Stimulated activated CD8-positive, alpha-beta memory T cell treated with anti-CD3 and anti-CD28 coated beads, Interleukin-2, amount 100 ng/mL, for 1 hour (primary cell): ENCODE data around the gene SYNPO2.

Experiments used
- DNase-seq, 2 donors: peaks; one replicate each; pipeline ENCODE4 v3.0.0-alpha.2; 2020; ENCODE audit warnings: low read depth in 2 of 2

Gene SYNPO2, protein sequence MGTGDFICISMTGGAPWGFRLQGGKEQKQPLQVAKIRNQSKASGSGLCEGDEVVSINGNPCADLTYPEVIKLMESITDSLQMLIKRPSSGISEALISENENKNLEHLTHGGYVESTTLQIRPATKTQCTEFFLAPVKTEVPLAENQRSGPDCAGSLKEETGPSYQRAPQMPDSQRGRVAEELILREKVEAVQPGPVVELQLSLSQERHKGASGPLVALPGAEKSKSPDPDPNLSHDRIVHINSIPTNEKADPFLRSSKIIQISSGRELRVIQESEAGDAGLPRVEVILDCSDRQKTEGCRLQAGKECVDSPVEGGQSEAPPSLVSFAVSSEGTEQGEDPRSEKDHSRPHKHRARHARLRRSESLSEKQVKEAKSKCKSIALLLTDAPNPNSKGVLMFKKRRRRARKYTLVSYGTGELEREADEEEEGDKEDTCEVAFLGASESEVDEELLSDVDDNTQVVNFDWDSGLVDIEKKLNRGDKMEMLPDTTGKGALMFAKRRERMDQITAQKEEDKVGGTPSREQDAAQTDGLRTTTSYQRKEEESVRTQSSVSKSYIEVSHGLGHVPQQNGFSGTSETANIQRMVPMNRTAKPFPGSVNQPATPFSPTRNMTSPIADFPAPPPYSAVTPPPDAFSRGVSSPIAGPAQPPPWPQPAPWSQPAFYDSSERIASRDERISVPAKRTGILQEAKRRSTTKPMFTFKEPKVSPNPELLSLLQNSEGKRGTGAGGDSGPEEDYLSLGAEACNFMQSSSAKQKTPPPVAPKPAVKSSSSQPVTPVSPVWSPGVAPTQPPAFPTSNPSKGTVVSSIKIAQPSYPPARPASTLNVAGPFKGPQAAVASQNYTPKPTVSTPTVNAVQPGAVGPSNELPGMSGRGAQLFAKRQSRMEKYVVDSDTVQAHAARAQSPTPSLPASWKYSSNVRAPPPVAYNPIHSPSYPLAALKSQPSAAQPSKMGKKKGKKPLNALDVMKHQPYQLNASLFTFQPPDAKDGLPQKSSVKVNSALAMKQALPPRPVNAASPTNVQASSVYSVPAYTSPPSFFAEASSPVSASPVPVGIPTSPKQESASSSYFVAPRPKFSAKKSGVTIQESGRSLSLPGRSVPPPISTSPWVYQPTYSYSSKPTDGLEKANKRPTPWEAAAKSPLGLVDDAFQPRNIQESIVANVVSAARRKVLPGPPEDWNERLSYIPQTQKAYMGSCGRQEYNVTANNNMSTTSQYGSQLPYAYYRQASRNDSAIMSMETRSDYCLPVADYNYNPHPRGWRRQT

DNA sequence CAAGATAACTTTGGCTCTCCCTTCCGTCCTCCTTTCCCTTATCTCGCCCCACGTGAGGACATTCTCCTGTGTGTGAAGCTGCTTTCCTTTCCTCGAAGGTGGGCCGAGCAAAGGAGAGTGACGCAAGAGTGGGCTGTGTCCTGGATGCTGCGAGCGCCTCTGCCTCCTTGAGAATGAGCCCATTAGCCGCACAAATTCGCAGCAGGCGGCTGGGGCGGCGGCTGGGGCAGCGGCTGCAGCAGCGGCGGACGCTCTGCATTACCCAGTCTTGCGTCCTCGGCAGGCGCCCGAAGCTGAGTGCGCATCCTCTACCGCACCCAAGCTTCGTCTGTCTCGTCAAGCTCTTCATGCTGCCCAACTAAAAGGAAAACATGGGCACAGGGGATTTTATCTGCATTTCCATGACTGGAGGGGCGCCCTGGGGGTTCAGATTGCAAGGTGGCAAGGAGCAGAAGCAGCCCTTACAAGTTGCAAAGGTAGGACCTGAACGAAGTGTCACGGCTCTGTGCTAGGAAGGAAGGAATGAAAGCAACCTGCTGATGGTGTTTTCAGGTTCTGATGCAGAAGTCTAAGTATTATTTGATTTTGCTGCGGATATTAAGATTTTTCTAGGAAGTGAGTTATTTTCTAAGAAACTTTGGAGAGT is at the start of gene SYNPO2:
Gene SYNPO2 (plus strand): TSS at position 189 of the 646 bp plus-strand sequence. CDS start 183 bp downstream, at position 372.
- DNase-seq: no peak

DNA sequence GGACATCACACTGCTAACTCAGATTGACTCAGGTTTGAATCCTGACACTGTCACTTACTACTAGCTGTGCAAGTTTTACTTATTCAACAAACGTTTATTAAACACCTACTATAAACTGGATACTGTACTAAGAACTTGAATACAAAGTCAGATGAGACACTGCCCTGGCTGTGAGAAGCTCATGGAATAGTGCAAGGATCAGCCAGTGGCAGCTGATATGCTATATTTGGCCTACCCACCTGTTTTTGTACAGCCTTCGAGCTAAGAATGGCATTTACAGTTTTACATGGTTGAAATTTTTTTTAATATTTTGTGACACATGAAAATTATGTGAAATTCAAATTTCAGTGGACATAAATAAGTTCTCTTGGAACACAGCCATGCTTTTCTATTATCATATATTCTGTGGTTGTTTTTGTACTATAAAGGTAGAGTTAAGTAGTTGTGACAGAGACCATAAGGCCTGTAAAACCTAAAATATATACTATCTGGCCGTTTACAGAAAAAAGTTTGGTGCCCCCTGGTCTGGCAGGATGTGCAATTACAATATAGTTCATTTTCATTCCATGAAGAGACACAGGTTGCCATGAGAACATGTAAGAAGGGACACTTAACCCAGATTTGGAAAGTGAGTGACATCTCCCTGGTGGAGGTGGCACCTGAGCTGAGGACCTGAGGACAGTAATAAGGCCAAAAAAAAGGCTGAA is 49.3 kb upstream of the SYNPO2 start:
- no peak for DNase-seq

DNA sequence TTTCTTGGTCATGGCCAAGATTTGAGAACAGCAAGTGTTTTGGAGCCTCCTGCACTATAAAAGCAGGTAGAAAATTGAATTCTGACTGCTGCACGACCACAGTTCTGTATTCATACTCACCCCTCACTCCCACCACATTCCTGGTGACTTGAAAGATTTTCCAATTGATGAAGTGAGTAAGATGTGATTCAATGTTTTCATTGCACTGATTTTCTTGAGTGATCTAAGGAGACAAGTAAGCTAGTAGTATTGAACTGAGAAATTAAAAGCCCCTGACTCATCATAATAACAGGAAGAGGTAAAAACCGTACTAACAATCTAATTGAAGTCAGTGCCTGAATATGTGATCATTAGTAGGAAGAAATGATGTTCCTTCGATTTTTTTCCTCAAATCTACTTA is 46.6 kb upstream of the SYNPO2 start:
- no peak for DNase-seq

DNA sequence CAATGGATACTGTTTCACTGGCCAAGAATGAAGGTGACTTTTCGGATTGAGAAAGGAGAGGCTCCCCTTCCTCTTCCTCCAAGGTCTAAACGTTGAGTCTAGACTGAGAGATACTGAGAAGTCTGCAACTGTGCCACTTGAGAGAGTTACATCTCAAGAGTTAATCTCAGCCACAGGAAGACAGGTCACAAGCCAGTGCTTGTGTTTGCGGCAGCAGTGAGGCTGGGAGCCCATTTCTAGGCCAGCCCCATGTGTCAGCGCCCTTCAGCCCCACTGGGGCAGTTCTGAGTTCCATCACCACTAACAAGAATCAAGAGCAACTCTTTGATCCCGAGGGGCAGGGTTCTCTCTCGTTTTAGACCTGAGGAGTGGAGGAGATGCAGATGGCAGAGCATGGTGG is 45.4 kb upstream of the SYNPO2 start:
- no peak for DNase-seq

DNA sequence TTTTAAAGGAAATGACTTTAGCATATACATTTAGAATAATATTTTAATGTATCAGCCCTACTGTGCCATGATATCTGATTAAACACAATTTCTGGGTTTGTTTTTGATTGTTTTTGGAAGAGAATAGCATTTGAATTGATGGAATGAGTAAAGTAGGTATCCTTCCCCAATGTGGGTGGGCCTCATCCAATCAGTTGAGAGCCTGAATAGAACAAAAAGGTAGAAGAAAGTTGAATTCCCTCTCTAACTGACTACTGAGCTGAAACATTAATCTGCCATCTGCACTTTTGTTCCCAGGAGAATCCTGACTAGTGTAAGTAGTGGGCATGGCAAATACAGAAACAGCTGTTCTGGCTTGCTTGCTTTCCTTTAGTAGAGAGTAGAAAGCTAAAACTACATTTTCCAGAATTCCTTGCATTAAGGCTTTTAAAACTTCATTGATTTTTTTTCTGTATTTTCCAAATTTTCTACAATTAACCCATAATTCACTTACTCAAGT is 43.1 kb upstream of the SYNPO2 start:
- no peak for DNase-seq

DNA sequence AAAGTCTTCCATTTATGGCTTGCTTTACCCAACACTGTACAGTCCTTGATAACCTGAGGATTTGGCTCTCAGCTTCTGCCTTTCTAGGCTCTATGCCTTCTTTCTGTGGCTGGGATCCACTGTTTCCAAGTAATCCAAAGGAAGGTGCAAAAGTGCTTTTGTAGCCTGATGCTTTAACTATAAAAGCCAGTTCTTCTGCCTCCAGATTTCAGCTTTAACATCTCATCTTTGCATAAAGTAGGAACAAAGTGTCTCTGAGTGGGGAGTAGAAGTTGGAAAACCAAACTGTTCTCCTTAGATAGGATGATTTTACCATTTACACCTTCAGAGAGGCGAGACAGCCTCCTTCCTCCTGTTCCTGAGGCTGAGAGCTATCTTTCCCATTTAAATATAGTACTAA is 41.7 kb upstream of the SYNPO2 start:
- DNase-seq: no peak

DNA sequence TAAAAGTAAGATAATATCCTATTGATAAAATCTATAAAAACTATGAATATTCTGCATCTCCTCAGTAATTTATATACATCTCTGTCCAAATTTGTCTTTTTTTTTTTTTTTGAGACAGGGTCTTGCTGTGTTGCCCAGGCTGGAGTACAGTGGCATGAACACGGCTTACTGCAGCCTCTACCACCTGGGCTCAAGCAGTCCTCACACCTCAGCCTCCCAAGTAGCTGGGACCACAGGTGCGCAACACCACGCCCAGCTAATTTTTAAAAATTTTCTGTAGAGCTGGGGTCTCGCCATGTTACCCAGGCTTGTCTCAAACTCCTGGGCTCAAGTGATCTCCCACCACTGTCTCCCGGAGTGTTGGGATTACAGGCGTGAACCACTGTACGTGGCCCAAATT is 40.4 kb upstream of the SYNPO2 start:
- no peak for DNase-seq

DNA sequence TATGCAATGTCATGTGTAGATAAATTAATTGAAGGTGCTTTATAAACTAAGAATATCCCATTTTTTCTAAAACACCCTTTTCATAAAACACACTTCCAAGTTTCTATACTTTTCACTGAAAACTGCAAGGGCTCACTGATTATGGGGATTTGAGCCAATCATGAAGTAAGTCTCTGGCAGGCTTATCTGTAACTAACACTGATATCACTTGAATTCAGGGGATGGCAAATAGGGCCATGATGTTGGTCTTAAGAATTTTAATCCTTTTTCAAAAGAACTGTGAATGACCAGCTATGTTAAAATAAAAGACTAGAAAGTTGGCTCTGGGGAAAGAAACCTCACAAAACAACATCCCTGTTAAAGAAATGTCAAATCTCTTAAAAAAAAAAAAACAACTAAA is 39.8 kb upstream of the SYNPO2 start:
- no peak for DNase-seq

DNA sequence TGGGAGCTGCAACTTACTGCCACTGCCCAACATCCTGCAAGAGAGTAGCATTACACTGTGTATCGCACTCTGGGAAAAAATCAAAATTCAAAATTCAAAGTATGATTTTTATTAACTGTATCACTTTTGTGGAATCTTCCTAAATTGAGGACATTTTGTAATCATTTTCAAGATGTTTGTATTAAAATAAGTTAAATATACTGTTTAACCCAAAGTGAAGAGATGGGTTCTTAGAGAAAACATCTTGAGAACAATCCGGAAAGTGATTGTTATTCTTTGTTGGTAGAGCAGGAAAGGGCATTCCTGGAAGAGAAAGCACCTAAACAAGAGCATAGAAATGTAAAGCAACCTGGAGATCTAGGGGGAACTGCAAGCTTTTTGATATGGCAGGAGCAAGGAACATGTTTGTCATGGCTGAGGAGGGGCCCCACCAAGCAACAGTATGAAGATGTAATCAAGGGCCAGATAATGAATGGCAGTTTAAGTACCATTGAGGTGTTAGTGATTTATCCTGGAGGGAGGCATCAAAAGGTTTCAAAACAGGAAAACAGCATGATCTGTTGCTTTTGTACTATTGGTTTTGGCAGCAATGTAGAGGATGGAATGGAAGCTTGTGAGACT is 38.7 kb upstream of the SYNPO2 start:
- DNase-seq: no peak

DNA sequence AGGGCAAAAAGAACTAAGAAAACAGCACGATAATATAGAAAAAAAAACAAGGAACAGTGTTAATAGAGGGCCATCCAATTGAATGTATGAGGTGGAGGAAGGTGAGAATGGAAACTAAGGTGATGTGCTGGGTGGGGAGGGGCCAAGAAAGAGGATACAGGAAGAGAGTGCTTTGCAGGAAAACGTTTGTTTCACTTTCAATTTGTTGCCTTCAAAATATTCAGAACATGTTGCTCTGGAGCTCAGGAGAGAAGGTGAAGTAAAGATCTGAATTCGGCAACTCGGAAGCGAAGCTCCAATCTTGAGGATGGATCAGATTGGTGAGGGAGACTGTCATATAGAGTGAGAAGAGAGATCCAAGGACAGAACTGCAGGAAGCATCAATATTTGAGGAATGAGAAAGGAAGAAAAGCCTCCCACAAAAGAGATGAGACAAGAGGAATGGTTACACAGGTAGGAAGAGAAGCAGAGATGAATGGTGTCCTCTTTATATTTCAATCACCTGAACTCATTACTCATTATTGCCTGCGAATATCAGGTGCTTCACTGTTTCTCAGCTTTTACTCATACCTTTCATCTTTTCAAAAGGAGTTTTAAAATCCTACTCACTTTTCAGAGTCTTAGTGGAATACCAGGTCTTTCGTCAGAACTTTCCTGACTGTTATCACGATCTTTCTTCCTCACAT is 38.0 kb upstream of the SYNPO2 start:
- peak in 1 of 2 donors; percentile 5 for DNase-seq

DNA sequence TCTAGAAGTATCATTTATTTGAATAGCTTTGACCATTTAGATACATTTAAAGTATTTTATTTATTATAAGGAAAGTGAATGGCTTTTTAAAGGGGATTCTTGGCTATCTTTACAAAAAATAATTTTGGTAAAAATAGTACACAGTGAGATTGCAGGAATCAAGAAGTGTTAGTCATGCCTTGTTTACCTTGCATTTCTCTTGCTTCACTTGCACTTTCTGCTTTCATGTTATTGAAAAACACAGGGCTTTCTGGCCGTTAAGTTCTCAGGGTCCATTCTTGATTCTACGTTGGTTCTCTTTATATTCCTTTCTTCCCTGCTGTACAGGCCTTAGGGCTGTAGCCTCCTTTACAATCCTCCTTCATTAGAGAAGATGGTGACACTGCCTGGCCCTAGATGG is 30.9 kb upstream of the SYNPO2 start:
- DNase-seq: no peak

DNA sequence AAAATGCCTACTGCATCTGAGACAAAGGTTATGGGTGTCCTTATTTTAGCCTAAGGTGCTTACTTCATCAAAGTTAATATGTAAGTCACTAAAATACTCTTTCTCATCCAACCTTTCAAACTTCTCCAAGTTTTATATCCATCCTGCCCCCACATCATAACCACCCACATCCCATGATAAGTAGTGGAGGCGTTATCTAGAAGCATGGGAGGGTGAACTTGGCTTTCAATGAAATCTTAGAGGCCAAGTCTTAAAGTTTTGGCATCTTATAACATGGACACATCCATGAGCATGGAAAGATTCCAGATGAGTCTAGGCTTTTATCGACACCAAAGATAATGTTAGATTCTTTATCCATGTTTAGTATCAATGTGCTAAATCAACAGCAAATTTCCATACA is 29.9 kb upstream of the SYNPO2 start:
- no peak for DNase-seq

DNA sequence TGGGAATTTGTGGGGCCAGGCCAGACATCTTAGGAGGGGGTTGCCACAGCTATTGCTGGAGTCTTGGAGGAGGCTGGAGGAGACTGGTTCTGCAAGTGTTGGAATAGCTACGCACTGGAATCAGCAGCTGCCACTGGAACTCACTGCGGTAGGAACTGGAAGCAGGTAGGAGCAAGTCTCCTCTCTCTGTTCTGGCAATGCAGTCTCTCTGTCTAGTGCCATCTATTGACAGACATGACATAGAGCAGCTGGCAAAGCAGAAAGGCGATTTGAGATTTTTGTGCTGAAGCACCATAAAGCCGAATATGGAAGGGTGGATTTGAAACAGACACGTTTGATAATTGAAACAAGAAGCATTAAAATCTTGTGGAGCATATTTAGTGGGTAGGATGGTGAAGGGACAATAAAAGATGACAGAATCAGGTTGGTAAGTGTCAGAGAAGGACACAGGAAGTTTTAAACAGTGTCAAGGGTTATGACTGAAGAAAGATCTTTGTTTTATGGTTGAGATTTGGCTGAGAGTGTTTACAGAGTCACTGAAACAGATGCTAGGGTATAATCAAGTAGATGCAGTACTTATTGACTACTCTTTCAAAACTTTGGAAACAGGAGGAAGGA is 23.5 kb upstream of the SYNPO2 start:
- DNase-seq: no peak

DNA sequence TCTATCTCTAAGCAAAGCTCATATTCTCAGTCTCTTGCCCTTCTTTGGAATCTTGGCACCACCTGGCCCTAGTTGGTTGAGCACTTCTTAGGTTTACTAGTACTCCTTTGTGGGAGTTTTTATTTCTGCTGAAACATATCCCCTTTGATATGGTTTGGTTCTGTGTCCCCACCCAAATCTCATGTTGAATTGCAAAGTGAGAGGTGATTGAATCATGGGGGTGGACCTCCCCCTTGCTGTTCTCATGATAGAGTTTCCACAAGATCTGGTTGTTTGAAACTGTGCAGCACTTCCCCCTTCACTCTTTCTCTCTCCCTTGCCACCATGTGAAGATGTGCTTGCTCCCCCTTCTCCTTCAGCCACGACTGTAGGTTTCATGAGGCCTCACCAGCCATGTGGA is 22.2 kb upstream of the SYNPO2 start:
- DNase-seq: no peak

DNA sequence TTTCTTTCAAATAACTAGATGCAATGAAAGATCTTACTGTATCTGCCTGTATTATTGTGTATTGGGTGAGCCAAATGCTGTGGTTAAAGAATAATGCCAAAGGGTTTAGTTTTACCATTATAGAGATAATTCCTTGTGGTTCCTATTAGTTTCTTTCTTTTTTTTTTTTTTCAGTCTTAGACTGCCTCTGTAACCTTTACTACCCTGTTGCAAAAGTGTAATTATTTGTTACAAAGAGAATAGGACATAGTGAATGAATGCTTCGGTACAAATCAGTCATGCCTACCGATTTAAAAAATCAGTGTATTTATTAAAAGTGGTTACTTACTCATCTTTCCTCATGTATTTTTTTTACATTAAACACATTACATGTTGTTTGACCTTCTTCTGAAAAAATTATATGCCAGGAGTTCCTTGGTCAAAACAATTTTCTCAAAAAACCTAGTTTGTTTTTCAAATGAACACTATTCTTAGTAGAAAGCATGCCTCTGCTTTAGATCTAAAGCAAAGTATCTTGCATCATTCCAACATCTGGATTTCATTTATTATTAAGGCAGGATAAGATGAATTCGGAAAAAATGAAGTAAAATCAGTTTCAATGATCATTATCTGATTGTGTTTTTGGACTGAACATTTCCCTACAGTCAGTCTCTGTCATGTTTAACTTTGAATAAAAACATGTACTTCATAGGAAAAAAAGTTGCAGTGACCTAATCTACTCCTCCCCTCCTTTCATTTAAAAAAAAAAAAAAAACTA is 21.2 kb upstream of the SYNPO2 start:
- DNase-seq: no peak

DNA sequence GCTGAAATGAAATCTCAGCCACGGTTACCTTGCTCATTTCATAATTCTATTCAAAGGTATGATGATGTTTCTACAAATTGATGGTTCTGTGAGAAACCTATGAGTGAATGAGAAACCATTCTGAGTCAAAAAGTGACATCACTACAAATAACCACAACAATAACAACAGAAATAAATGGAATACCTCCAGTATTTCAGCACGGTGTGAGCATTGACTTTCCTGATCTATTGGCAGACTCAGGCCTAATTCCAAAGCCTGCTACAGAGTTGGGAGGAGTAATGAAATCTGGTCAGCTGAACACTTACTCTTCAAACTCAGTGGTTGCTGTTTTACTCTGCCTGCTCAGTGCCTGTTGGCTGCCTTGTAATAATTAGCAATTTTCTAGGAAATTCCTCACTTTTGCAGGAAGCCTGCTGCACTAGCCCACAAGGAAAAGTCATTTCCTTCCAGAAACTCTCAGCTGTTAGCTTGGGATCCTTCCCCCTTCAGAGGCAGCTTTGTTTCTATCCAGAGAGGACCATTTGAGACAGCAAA is 18.8 kb upstream of the SYNPO2 start:
- DNase-seq: no peak

DNA sequence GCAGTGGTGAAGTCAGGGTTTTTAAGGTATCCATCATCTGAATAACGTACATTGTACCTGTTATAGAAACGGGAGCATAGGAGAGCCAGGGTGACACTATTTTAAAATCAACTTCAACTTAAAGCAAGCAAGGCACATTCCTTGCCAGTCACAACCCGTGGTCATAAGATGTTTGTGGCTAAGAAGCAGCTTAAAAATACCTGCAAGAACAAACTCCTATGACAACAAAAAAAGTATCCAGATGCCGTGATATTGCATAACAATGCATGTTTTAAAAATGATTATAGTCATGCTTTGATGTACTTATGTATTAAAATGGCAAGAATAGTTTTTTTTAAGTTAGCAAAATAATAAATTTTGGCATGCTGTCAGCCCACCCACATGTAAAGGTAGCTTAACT is 16.5 kb upstream of the SYNPO2 start:
- DNase-seq: no peak

DNA sequence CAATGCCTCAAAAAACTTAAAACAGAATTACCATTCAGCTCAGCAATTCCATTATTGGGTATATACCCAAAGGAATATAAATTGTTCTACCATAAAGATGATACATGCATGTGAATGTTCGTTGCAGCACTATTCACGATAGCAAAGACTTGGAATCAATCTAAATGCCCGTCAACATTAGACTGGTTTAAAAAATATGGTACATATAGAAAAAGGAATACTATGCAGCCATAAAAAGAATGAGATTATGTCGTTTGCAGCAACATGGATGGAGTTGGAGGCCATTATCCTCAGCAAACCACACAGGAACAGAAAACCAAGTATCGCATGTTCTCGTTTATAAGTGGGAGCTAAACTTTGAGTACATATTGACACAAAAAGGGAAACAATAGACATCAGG is 10.9 kb upstream of the SYNPO2 start:
- no peak for DNase-seq
